Esophagus muscularis mucosa (tissue), 4 donors: Measurements from ENCODE around the gene SRSF9. TPM values are rescaled to one million over a fixed set of nuclear protein-coding genes. Genes with fewer than 3 reads are reported as not detected.
A peak's percentile ranks its signal among the peaks of the same experiment; 100 is the strongest.
"Not testable (repeated sequence)": the region's sequence is repeated elsewhere in the genome, so short reads cannot be mapped to it uniquely, and the experiment has no call there.

ENCODE experiments used
- DNase-seq: peaks from one replicate; pipeline ENCODE4 v3.0.0-alpha.2; 2017; ENCODE audit errors: extremely low spot score
- H3K27ac ChIP-seq, 4 donors: fragments of 200-600 bp; sonication (generic); replicated peaks in 1 of 4; 1 replicate in 3 of 4; 2 replicates in 1 of 4; pipeline ENCODE4 v1.5.1; 2016 to 2019; ENCODE audit warnings: mild to moderate bottlenecking in 1 of 4
- H3K27me3 ChIP-seq, 4 donors: fragments of 200-600 bp; sonication (generic); one replicate each; pipeline versions ENCODE4 v1.5.1 to v1.6.0; 2016 to 2019
- H3K36me3 ChIP-seq, 4 donors: fragments of 200-600 bp; sonication (generic); one replicate each; pipeline ENCODE4 v1.5.1; 2016 to 2019
- H3K4me1 ChIP-seq, 4 donors: fragments of 200-600 bp; sonication (generic); one replicate each; pipeline ENCODE4 v1.5.1; 2016 to 2019
- H3K4me3 ChIP-seq, 4 donors: fragments of 200-600 bp; sonication (generic); 1 replicate in 2 of 4; 2 replicates in 2 of 4; pipeline ENCODE4 v1.5.1; 2016 to 2019; ENCODE audit warnings: mild to moderate bottlenecking in 4 of 4, moderate library complexity in 1 of 4
- H3K9me3 ChIP-seq, 4 donors: fragments of 200-600 bp; sonication (generic); 1 replicate in 3 of 4; 2 replicates in 1 of 4; pipeline ENCODE4 v1.5.1; 2016 to 2019
- EP300 ChIP-seq: sonication (generic); formaldehyde crosslinking; IDR thresholded peaks from one replicate; pipeline ENCODE4 v1.6.1; 2017; ENCODE audit warnings: antibody characterized with exemption
- POLR2A ChIP-seq: fragments of 450-650 bp; IDR thresholded peaks from one replicate; pipeline ENCODE4 v1.6.1; 2017; ENCODE audit warnings: antibody characterized with exemption, moderate library complexity, mild to moderate bottlenecking, low read depth
- POLR2AphosphoS5 ChIP-seq, 2 donors: sonication (generic); formaldehyde crosslinking; IDR thresholded peaks; one replicate each; pipeline ENCODE4 v1.6.1; 2017; ENCODE audit warnings: antibody characterized with exemption in 2 of 2
- WGBS: methylation state at CpG from one replicate; pipeline ENCODE4 v1.1.5; 2018; 5-methylcytosine and 5-hydroxymethylcytosine counted together
- intact Hi-C: fragments of 100-400 bp; cut with DNase I; formaldehyde crosslinking; loops from one replicate; pipeline ENCODE4 v1.15.1; 2023
- total RNA-seq, 4 donors: library from RNA; depleted of rRNA; stranded (reverse); fragments of >200 nt; gene quantifications; one replicate each; pipeline versions ENCODE4 v1.1.0 to v1.2.1, GENCODE V29; 2016
- TF ChIP-seq, protein P1 (sequence below), 3 experiments: fragments of 200-600 bp in 2 of 3; fragments of 450-650 bp in 1 of 3; sonication (generic) in 2 of 3; IDR thresholded peaks; one replicate each; pipeline ENCODE4 v1.5.1; 2017 to 2019; ENCODE audit warnings: antibody characterized with exemption in 3 of 3, mild to moderate bottlenecking in 2 of 3, moderate library complexity in 1 of 3

SRSF9 gene
- total RNA-seq, 4 donors from 2014 or later = 52.7 to 60.2 (median 54.7) TPM

DNA sequence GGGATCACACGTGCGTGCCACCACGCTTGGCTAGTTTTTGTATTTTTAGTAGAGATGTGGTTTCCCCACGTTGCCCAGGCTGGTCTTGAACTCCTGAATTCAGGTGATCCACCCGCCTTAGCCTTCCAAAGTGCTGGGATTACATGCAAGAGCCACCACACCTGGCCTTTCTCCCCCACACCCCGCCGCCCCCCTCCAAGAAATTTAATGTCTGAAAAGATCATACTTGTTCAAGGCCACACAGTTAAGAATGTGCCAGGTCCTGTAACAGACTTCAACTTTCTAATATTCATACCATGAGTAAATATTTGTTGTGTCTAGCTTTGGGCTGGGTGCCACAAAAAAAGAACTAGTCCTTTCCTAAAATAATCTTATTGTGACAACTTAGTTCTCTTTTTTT, 14.2 kb downstream of the SRSF9 start:
- no peaks in the 10 kb centered on the region for H3K4me1 ChIP-seq
- no peak overlapping the region for H3K4me3 ChIP-seq
- no peaks in the 10 kb centered on the region for H3K9me3 ChIP-seq
- WGBS = 93% methylated on average over 7 of the region's 7 CpGs
- peaks cover 42 to 80% (median 70%) of the 10 kb centered on the region in 4 donors for H3K36me3 ChIP-seq
- H3K27ac ChIP-seq = no peak overlapping the region
- no peak for DNase-seq
- no peak for TF ChIP-seq POLR2AphosphoS5 (IDR thresholded peaks at IDR 0.05)
- TF ChIP-seq, protein P1, sequence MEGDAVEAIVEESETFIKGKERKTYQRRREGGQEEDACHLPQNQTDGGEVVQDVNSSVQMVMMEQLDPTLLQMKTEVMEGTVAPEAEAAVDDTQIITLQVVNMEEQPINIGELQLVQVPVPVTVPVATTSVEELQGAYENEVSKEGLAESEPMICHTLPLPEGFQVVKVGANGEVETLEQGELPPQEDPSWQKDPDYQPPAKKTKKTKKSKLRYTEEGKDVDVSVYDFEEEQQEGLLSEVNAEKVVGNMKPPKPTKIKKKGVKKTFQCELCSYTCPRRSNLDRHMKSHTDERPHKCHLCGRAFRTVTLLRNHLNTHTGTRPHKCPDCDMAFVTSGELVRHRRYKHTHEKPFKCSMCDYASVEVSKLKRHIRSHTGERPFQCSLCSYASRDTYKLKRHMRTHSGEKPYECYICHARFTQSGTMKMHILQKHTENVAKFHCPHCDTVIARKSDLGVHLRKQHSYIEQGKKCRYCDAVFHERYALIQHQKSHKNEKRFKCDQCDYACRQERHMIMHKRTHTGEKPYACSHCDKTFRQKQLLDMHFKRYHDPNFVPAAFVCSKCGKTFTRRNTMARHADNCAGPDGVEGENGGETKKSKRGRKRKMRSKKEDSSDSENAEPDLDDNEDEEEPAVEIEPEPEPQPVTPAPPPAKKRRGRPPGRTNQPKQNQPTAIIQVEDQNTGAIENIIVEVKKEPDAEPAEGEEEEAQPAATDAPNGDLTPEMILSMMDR (IDR thresholded peaks at IDR 0.05) = no peak
- no peaks in the 10 kb centered on the region for H3K27me3 ChIP-seq
- intact Hi-C loops = no loop called here

GRCh38 chr12:120453977-120454376, 15.6 kb downstream of the SRSF9 start:
- intact Hi-C loops = no loop called here
- Histone ChIP-seq H3K27me3 (no peaks in the 10 kb centered on the region), H3K4me3 (no peak overlapping the region)

DNA sequence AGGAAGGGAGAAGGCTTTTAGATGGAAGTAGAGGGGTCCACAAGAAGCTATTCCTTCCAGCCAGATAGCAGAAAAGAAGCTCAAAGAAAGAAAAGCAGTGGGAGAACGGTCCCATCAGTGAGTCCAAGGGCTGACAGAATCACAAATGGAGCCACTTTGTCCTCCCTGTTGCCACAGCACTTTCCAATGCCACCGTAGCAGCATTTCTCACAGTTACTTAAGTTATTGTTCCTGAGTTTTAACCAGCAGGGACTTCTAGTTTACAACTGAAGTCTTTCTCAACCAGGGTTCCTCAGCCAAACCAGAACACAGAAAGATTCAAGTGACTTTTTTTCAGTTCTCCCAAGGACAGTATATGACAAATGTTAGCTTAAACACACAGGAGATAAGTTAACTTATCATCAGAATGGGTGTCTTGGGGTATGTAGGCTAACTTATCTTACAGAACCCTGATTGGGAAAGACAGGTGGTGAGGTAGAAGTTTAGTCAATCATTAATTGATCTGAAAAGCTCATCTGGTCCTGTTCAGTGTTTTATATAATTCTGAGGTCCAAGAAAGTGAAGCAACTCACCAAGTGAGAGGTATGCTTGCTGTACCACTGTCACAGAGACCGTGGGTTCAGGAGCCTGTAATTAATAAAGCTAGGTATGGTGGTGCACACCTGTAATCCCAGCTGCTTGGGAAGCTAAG, 16.3 kb downstream of the SRSF9 start:
- Histone ChIP-seq H3K27ac (no peak overlapping the region), H3K36me3 (peaks cover 23 to 67% (median 50%) of the 10 kb centered on the region in 4 donors)

More at GRCh38 chr12:120453977-120454376, 15.6 kb downstream of the SRSF9 start:
- Histone ChIP-seq H3K36me3 (peaks cover 30 to 75% (median 58%) of the 10 kb centered on the region in 4 donors), H3K9me3 (no peaks in the 10 kb centered on the region), H3K27ac (no peak overlapping the region), H3K4me1 (peaks cover 0 to 7% (median under 1%) of the 10 kb centered on the region in 4 donors)
- DNase-seq = no peak
- TF ChIP-seq EP300 (no peak), POLR2AphosphoS5 (IDR thresholded peaks at IDR 0.05) (no peak)
- TF ChIP-seq, protein P1 (IDR thresholded peaks at IDR 0.05) = peak; percentile 19 to 69 (median 32)
- 66% methylated on average over 4 of the region's 4 CpGs for WGBS

DNA sequence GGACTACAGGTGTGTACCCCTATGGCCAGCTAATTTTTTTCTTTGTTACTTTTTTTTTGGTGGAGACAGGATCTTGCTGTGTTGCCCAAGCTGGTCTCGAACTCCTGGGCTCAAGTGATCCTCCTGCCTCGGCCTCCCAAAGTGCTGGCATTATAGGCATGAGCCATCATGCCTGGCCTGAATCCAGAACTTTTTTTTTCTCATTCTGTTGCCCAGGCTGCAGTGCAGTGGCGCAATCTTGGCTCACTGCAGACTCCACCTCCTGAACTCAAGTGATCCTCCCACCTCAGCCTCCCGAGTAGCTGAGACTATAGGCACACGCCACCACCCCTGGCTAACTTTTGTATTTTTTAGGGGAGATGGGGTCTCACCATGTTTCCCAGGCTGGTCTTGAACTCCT, 17.0 kb downstream of the SRSF9 start:
- H3K9me3 ChIP-seq, H3K27ac ChIP-seq, DNase-seq, H3K27me3 ChIP-seq, intact Hi-C loops, H3K4me3 ChIP-seq: not testable (repeated sequence)
- 92% methylated on average over 5 of the region's 5 CpGs for WGBS
- H3K4me1 ChIP-seq = peaks cover 4 to 20% (median 10%) of the 10 kb centered on the region in 4 donors
- H3K36me3 ChIP-seq = peaks cover 18 to 60% (median 43%) of the 10 kb centered on the region in 4 donors

More for the DNA sequence above, 16.3 kb downstream of the SRSF9 start:
- TF ChIP-seq POLR2A = no peak
- TF ChIP-seq EP300 = no peak
- no peak for TF ChIP-seq POLR2AphosphoS5 (IDR thresholded peaks at IDR 0.05)
- TF ChIP-seq, protein P1 (IDR thresholded peaks at IDR 0.05) = no peak
- DNase-seq = no peak
- Histone ChIP-seq H3K9me3 (no peaks in the 10 kb centered on the region), H3K4me3 (no peak overlapping the region), H3K27me3 (no peaks in the 10 kb centered on the region), H3K4me1 (peaks cover 0 to 13% (median 4%) of the 10 kb centered on the region in 4 donors)
- intact Hi-C loops = no loop called here
- WGBS = 90% methylated on average over 3 of the region's 3 CpGs

- 94% methylated on average over 4 of the region's 4 CpGs for WGBS
- TF ChIP-seq POLR2A (no peak), EP300 (no peak), POLR2AphosphoS5 (IDR thresholded peaks at IDR 0.05) (no peak)
- TF ChIP-seq, protein P1 (IDR thresholded peaks at IDR 0.05) = no peak
- Histone ChIP-seq H3K36me3 (peaks cover 5 to 43% (median 31%) of the 10 kb centered on the region in 4 donors), H3K4me3 (peak overlapping the region in 1 of 4 donors; percentile 87), H3K27me3 (no peaks in the 10 kb centered on the region), H3K9me3 (peaks cover 0 to 5% (median 0%) of the 10 kb centered on the region in 4 donors), H3K4me1 (peaks cover 19 to 40% (median 30%) of the 10 kb centered on the region in 4 donors), H3K27ac (no peak overlapping the region)
- no peak for DNase-seq
- intact Hi-C loops = no loop called here
These were observed 21.6 kb downstream of the SRSF9 start for GRCh38 chr12:120447992-120448391.

GRCh38 chr12:120446844-120447178, 22.7 kb downstream of the SRSF9 start:
- intact Hi-C loops, H3K9me3 ChIP-seq, H3K27me3 ChIP-seq, DNase-seq: not testable (repeated sequence)
- Histone ChIP-seq H3K4me1 (peaks cover 19 to 40% (median 30%) of the 10 kb centered on the region in 4 donors), H3K27ac (peak overlapping the region; percentile 89 to 93 (median 90)), H3K36me3 (peaks cover 5 to 48% (median 31%) of the 10 kb centered on the region in 4 donors), H3K4me3 (peak overlapping the region; percentile 80 to 90 (median 88))
- 6% methylated on average over 17 of the region's 17 CpGs for WGBS
